GM12878 (cell line): ENCODE measurements around the gene PCF11. TPM values are rescaled to one million over a fixed set of nuclear protein-coding genes. Genes with fewer than 3 reads are reported as not detected.

Experiments
- ATAC-seq: fragments of 200-7000 bp; cut with Tn5 transposase; 3 replicates; pipeline ENCODE4 v1.9.1; 2020; ENCODE audit warnings: mild to moderate bottlenecking, moderate library complexity
- BruUV-seq: library from RNA; stranded (reverse); fragments of 400-500 nt; replicated peaks from 2 replicates; lab custom pipeline; 2021; lab: Mats Ljungman, UMichigan
- CTCF ChIA-PET: fragments of 300-600 bp; sonication (Branson Sonifier 250); formaldehyde crosslinking; extraction: SDS; loops from one replicate; lab custom pipeline; 2021; ENCODE audit warnings: inconsistent platforms; lab: Yijun Ruan, JAX
- POLR2A ChIA-PET: fragments of 350-600 bp; formaldehyde crosslinking; extraction: SDS; loops from one replicate; lab custom pipeline; 2021; ENCODE audit warnings: inconsistent platforms; lab: Charles Lee
- RAD21 ChIA-PET: fragments of 300-600 bp; sonication (Branson Sonifier 250); formaldehyde crosslinking; loops from one replicate; lab custom pipeline; 2023; ENCODE audit warnings: antibody characterized with exemption; ENCODE audit not compliant: unreplicated experiment; lab: Charles Lee
- SMC1A ChIA-PET: fragments of 300-600 bp; sonication (Branson Sonifier 250); formaldehyde crosslinking; loops from one replicate; lab custom pipeline; 2023; ENCODE audit not compliant: unreplicated experiment, uncharacterized antibody; lab: Charles Lee
- DNase-seq: peaks from one replicate; pipeline ENCODE4 v3.0.0-alpha.2; 2011; ENCODE audit warnings: low read depth, low spot score
- FAIRE-seq: peaks from 3 replicates; lab custom pipeline; 2011; peaks lifted over from hg19 to GRCh38; lab: Jason Lieb, UNC
- H2AFZ ChIP-seq: 2 replicates; pipeline ENCODE4 v1.6.0; 2011; ENCODE audit warnings: low read depth, low read length, control low read depth; ENCODE audit not compliant: control insufficient read depth
- H3K27ac ChIP-seq: 2 replicates; pipeline ENCODE4 v1.5.1; 2011; ENCODE audit warnings: control low read depth; ENCODE audit not compliant: control insufficient read depth, insufficient read depth
- H3K27me3 ChIP-seq, 2 experiments: replicated peaks in 1 of 2; 2 replicates each; pipeline versions ENCODE4 v1.6.0 to v1.6.1; 2011; ENCODE audit warnings: low read length in 1 of 2; ENCODE audit not compliant: control insufficient read depth in 2 of 2, insufficient read depth in 2 of 2
- H3K36me3 ChIP-seq, 2 experiments: 2 replicates each; pipeline ENCODE4 v1.5.1; 2011; ENCODE audit warnings: low read length in 1 of 2; ENCODE audit not compliant: control insufficient read depth in 2 of 2, insufficient read depth in 2 of 2
- H3K4me1 ChIP-seq: 2 replicates; pipeline ENCODE4 v1.6.1; 2011; ENCODE audit warnings: mild to moderate bottlenecking, low read length, moderate library complexity, mixed read lengths; ENCODE audit not compliant: control insufficient read depth, insufficient read depth
- H3K4me2 ChIP-seq: 2 replicates; pipeline ENCODE4 v1.6.0; 2011; ENCODE audit warnings: control low read depth; ENCODE audit not compliant: control insufficient read depth, insufficient read depth
- H3K4me3 ChIP-seq: fragments of 200-600 bp; sonication (generic); 2 replicates; pipeline ENCODE4 v1.5.1; 2016
- H3K79me2 ChIP-seq: 2 replicates; pipeline ENCODE4 v1.6.0; 2011; ENCODE audit warnings: low read length; ENCODE audit not compliant: control insufficient read depth, insufficient read depth
- H3K9ac ChIP-seq: 2 replicates; pipeline ENCODE4 v1.8.0; 2011; ENCODE audit warnings: low read length, control low read depth, mixed read lengths; ENCODE audit not compliant: control insufficient read depth, insufficient read depth
- H3K9me3 ChIP-seq: replicated peaks from 3 replicates; pipeline ENCODE4 v1.5.1; 2011; ENCODE audit warnings: mild to moderate bottlenecking, low read length; ENCODE audit not compliant: control insufficient read depth, insufficient read depth
- H4K20me1 ChIP-seq: 2 replicates; pipeline ENCODE4 v1.6.0; 2011; ENCODE audit not compliant: control insufficient read depth, insufficient read depth
- CREB1 ChIP-seq: IDR thresholded peaks from 2 replicates; pipeline ENCODE4 v1.6.1; 2012; ENCODE audit warnings: low read depth, mild to moderate bottlenecking, inconsistent platforms
- FOXM1 ChIP-seq: IDR thresholded peaks from 2 replicates; pipeline ENCODE4 v1.6.1; 2012; ENCODE audit warnings: low read depth, mild to moderate bottlenecking, inconsistent platforms, low read length, moderate library complexity
- NFYA ChIP-seq: IDR thresholded peaks from 2 replicates; pipeline ENCODE4 v1.6.1; 2011; ENCODE audit warnings: low read depth, mild to moderate bottlenecking, low read length, improper control_type of control experiment, borderline replicate concordance
- TCF7 ChIP-seq: IDR thresholded peaks from 2 replicates; pipeline ENCODE4 v1.6.1; 2014; ENCODE audit warnings: antibody characterized with exemption, borderline replicate concordance
- WGBS: methylation state at CpG from one replicate; pipeline ENCODE4 v1.1.6; 2016; ENCODE audit warnings: low lambda C conversion rate; ENCODE audit not compliant: insufficient replicate concordance, insufficient coverage; ENCODE audit errors: missing lambda C conversion rate; 5-methylcytosine and 5-hydroxymethylcytosine counted together
- in situ Hi-C: fragments of 300-500 bp; cut with MboI; formaldehyde crosslinking; loops from 9 replicates; pipeline ENCODE4 v1.14.3; 2018; ENCODE audit warnings: mixed read lengths
- intact Hi-C: fragments of 100-400 bp; cut with micrococcal nuclease; formaldehyde crosslinking; loops from one replicate; pipeline ENCODE4 v1.14.2; 2022; ENCODE audit not compliant: unreplicated experiment
- polyA plus RNA-seq, 11 experiments: library from polyadenylated mRNA; depleted of rRNA in 4 of 11; unstranded in 6 of 11; stranded (reverse) in 5 of 11; fragments of >200 nt; fragmentation: Nextera tagmentation in 4 of 11; fragmentation: Illumina TruSeq in 1 of 11; extraction: Ambion mirVana in 4 of 11; extraction: Trizol in 1 of 11; gene quantifications; 1 replicate in 1 of 11; 2 replicates in 10 of 11; pipeline versions ENCODE4 v1.2.1 to v1.2.3, GENCODE V29; 2011 to 2016; ENCODE audit warnings: inconsistent platforms in 2 of 11, missing spikeins in 2 of 11, low read depth in 1 of 11
- total RNA-seq, 4 experiments: library from RNA; depleted of rRNA in 3 of 4; stranded (reverse); fragments of >200 nt in 3 of 4; fragmentation: Illumina TruSeq in 1 of 4; extraction: Trizol in 1 of 4; gene quantifications; 2 replicates each; pipeline versions ENCODE4 v1.2.1 to v1.2.3, GENCODE V29; 2013 to 2021
- TF ChIP-seq, protein P1 (sequence below), 3 experiments: IDR thresholded peaks in 2 of 3; conservative IDR thresholded peaks in 1 of 3; 2 replicates each; pipeline ENCODE4 v1.5.1; 2011; ENCODE audit warnings: low read depth in 3 of 3, low read length in 3 of 3, mild to moderate bottlenecking in 3 of 3, control low read depth in 2 of 3, moderate library complexity in 2 of 3, inconsistent platforms in 1 of 3, mixed read lengths in 1 of 3; ENCODE audit not compliant: control insufficient read depth in 2 of 3, insufficient read depth in 1 of 3; ENCODE audit errors: extremely low read depth in 1 of 3
- TF ChIP-seq, protein P2 (sequence below): fragments of 450-650 bp; IDR thresholded peaks from 2 replicates; pipeline ENCODE4 v1.6.1; 2017; ENCODE audit warnings: mild to moderate bottlenecking, moderate library complexity
- TF ChIP-seq, protein P3 (sequence below): IDR thresholded peaks from 2 replicates; pipeline ENCODE4 v1.6.1; 2011; ENCODE audit warnings: borderline replicate concordance, low read depth, mild to moderate bottlenecking, moderate library complexity, mixed read lengths, low read length; ENCODE audit not compliant: insufficient read depth; ENCODE audit errors: extremely low read length

The PCF11 gene
- total and polyA plus RNA-seq, 10 of the 15 experiments (the other 5 are each of a cell fraction or from before 2014, with no cell fraction given), result 9.2 to 90.4 (median 48.0) TPM

DNA sequence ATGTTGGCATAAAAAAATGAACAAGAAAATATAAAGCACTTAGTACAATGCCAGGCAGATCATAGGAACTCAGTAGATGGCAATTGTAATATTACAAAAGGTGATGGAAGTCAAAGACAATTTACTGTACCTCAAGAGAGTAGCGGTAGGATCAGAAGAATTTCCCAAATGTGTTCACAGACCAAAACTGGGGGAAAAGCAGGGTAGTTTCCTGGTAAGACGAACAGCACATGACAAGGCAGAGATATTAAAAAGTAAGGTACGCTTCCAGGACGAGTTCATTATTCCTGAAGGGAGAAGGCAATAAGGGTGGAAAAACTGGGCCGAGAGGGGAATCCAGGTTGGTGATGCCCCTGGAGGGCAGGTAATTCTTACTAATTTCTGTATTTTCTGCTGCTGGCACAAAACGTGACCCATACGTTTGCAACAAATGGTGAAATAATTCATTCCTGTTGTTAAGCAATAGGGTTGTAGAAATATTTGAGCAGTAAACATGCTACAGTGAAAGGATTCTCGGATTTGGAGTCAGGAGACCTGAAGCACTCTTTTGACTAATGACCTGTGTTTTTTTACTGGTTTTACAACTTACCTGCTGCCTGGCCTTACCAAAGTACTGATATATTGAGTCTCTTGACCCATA, 35.8 kb downstream of the PCF11 start:
- WGBS, result 6% methylated on average over 8 of the region's 8 CpGs
- TF ChIP-seq FOXM1 (no peak), TCF7 (no peak), NFYA (no peak), CREB1 (no peak)
- TF ChIP-seq, protein P1, sequence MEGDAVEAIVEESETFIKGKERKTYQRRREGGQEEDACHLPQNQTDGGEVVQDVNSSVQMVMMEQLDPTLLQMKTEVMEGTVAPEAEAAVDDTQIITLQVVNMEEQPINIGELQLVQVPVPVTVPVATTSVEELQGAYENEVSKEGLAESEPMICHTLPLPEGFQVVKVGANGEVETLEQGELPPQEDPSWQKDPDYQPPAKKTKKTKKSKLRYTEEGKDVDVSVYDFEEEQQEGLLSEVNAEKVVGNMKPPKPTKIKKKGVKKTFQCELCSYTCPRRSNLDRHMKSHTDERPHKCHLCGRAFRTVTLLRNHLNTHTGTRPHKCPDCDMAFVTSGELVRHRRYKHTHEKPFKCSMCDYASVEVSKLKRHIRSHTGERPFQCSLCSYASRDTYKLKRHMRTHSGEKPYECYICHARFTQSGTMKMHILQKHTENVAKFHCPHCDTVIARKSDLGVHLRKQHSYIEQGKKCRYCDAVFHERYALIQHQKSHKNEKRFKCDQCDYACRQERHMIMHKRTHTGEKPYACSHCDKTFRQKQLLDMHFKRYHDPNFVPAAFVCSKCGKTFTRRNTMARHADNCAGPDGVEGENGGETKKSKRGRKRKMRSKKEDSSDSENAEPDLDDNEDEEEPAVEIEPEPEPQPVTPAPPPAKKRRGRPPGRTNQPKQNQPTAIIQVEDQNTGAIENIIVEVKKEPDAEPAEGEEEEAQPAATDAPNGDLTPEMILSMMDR (IDR thresholded peaks at IDR 0.05 in 2 of 3, conservative IDR thresholded peaks at IDR 0.05 in 1 of 3; ENCODE audit: control insufficient read depth in 2 of 3, extremely low read depth in 1 of 3, insufficient read depth in 1 of 3, low read depth in 3 of 3, low read length in 3 of 3), result no peak
- TF ChIP-seq, protein P2, sequence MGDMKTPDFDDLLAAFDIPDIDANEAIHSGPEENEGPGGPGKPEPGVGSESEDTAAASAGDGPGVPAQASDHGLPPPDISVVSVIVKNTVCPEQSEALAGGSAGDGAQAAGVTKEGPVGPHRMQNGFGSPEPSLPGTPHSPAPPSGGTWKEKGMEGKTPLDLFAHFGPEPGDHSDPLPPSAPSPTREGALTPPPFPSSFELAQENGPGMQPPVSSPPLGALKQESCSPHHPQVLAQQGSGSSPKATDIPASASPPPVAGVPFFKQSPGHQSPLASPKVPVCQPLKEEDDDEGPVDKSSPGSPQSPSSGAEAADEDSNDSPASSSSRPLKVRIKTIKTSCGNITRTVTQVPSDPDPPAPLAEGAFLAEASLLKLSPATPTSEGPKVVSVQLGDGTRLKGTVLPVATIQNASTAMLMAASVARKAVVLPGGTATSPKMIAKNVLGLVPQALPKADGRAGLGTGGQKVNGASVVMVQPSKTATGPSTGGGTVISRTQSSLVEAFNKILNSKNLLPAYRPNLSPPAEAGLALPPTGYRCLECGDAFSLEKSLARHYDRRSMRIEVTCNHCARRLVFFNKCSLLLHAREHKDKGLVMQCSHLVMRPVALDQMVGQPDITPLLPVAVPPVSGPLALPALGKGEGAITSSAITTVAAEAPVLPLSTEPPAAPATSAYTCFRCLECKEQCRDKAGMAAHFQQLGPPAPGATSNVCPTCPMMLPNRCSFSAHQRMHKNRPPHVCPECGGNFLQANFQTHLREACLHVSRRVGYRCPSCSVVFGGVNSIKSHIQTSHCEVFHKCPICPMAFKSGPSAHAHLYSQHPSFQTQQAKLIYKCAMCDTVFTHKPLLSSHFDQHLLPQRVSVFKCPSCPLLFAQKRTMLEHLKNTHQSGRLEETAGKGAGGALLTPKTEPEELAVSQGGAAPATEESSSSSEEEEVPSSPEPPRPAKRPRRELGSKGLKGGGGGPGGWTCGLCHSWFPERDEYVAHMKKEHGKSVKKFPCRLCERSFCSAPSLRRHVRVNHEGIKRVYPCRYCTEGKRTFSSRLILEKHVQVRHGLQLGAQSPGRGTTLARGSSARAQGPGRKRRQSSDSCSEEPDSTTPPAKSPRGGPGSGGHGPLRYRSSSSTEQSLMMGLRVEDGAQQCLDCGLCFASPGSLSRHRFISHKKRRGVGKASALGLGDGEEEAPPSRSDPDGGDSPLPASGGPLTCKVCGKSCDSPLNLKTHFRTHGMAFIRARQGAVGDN, result no peak
- TF ChIP-seq, protein P3, sequence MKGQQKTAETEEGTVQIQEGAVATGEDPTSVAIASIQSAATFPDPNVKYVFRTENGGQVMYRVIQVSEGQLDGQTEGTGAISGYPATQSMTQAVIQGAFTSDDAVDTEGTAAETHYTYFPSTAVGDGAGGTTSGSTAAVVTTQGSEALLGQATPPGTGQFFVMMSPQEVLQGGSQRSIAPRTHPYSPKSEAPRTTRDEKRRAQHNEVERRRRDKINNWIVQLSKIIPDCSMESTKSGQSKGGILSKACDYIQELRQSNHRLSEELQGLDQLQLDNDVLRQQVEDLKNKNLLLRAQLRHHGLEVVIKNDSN, result no peak
- TF ChIP-seq, all 136 proteins: peak for 0
- H3K79me2 ChIP-seq, result peaks cover 19% of the 10 kb centered on the region
- in situ Hi-C loops, result no loop called here
- peak overlapping the region; percentile 95 for H3K4me2 ChIP-seq
- ChIA-PET POLR2A (interaction anchor here (1.0 kb wide), 3 partner anchors 11 to 263 kb away, joined by 3 to 6 read pairs (median 6); partner anchors contain the start of gene PCF11), CTCF (interaction anchor here (1.0 kb wide), 1 partner anchor 104 kb away, joined by 3 read pairs; no protein-coding TSS in a partner anchor), RAD21 (interaction anchor here (1.1 to 1.3 kb wide), 2 partner anchors 33 to 103 kb away, joined by 3 to 4 read pairs; no protein-coding TSS in a partner anchor), SMC1A (interaction anchor here (1.0 to 1.7 kb wide), 3 partner anchors 8 to 289 kb away, joined by 4 to 6 read pairs (median 5); no protein-coding TSS in a partner anchor)
- H3K36me3 ChIP-seq, result peaks cover 0 to 3% of the 10 kb centered on the region in 2 experiments; a peak in 2 of 4 replicates
- peak overlapping the region; percentile 65 for H3K9ac ChIP-seq
- H2AFZ ChIP-seq, result peak overlapping the region; percentile 96; the same call in 1 of the 2 replicates
- BruUV-seq, result no TSS peak
- H3K9me3 ChIP-seq, result no peaks in the 10 kb centered on the region
- H3K27me3 ChIP-seq, result no peaks in the 10 kb centered on the region
- intact Hi-C loops, result loop anchor here (5.0 kb wide), 1 partner anchor 290 kb away; the partner anchor contains the start of genes DDIAS and PRCP
- ATAC-seq, result no peak
- H3K27ac ChIP-seq, result peak overlapping the region; percentile 76
- FAIRE-seq, result no peak
- no peaks in the 10 kb centered on the region for H4K20me1 ChIP-seq
- DNase-seq, result no peak
- H3K4me3 ChIP-seq, result peak overlapping the region; percentile 92
- H3K4me1 ChIP-seq, result no peaks in the 10 kb centered on the region
